Astrocyte of the cerebellum (primary cell): ENCODE measurements around the gene CREB1.
"Not testable (repeated sequence)": the region's sequence is repeated elsewhere in the genome, so short reads cannot be mapped to it uniquely, and the experiment has no call there.

Experiments used
- DNase-seq: peaks from one replicate; pipeline ENCODE4 v3.0.0-alpha.2; 2011; ENCODE audit warnings: low read depth
- H3K4me3 ChIP-seq: 2 replicates; pipeline ENCODE4 v1.5.1; 2011; ENCODE audit warnings: mild to moderate bottlenecking, low read depth, low read length, moderate library complexity
- in situ Hi-C: cut with HindIII; loops from 2 replicates; pipeline ENCODE4 v1.10.0; 2017; ENCODE audit warnings: low sequenced_read_pairs
- TF ChIP-seq, protein P1 (sequence below): IDR thresholded peaks from 2 replicates; pipeline ENCODE4 v1.5.1; 2012; ENCODE audit warnings: low read length, low read depth, moderate library complexity, mild to moderate bottlenecking; ENCODE audit errors: missing control alignments

Gene CREB1

DNA sequence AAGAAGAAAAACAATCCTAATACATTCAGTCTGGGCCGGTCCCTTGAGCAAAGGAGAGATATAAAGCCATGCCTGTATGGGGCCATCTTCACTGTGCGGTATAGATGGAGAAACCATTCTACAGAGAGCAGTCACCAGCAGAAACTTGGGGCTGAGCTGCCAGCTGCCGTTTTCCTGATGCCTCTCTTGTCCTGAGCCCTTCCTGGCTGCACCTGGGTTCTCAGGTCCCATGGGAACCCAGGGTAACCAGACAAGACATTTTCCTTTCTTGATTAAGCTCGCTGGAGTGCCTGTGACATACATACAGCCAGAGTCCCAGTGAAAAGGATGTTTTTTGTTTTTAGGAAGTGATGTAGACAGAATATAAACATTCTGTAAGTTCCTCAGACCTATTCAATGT lies 100.7 kb downstream of the CREB1 start:
- in situ Hi-C loops: no loop called here
- no peak for DNase-seq
- TF ChIP-seq, protein P1, sequence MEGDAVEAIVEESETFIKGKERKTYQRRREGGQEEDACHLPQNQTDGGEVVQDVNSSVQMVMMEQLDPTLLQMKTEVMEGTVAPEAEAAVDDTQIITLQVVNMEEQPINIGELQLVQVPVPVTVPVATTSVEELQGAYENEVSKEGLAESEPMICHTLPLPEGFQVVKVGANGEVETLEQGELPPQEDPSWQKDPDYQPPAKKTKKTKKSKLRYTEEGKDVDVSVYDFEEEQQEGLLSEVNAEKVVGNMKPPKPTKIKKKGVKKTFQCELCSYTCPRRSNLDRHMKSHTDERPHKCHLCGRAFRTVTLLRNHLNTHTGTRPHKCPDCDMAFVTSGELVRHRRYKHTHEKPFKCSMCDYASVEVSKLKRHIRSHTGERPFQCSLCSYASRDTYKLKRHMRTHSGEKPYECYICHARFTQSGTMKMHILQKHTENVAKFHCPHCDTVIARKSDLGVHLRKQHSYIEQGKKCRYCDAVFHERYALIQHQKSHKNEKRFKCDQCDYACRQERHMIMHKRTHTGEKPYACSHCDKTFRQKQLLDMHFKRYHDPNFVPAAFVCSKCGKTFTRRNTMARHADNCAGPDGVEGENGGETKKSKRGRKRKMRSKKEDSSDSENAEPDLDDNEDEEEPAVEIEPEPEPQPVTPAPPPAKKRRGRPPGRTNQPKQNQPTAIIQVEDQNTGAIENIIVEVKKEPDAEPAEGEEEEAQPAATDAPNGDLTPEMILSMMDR: no peak

DNA sequence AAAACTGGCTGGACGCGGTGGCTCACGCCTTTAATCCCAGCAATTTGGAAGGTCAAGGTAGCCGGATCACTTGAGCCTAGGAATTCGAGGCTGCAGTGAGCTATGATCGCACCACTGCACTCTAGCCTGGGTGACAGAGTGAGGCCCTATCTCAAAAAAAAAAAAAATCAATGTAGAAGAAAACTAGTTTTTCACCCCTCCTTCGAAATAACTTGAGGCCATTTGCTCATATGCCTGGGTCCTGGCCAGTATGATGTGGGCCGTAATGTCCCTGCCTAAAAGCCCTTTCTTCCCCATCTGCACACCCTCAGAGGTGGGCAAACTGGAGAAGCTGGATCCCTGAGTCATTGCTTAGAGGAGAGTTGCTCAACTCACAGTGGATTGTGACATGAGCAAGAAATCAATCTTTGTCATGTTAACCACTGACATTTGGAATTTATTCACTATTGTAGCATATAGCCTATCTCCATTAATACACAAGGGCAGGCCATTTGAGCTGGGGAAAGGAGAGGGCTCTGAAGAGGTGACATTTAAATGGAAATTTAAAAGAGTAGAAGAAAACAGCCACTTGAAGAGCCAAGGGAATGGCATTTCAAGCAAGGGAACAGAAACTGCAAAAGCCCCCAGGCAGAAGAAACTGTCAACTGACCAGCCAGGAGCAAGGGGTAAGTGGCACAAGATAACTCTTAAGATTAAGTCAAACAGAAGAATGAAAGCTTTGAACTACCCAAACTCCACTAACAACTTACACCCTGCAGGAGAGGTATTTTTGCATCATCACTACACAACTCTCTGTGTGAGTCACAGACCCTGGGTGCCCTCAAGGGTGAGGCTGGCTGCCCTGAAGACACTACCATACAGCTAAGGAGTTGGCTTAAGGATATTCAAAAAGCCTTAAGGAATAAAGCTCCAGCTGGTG lies 103.1 kb downstream of the CREB1 start:
- no peak for DNase-seq
- TF ChIP-seq, protein P1: no peak
- in situ Hi-C loops: no loop called here
- H3K4me3 ChIP-seq: no peak overlapping the region

More for the DNA sequence above, 100.7 kb downstream of the CREB1 start:
- H3K4me3 ChIP-seq: no peak overlapping the region

DNA sequence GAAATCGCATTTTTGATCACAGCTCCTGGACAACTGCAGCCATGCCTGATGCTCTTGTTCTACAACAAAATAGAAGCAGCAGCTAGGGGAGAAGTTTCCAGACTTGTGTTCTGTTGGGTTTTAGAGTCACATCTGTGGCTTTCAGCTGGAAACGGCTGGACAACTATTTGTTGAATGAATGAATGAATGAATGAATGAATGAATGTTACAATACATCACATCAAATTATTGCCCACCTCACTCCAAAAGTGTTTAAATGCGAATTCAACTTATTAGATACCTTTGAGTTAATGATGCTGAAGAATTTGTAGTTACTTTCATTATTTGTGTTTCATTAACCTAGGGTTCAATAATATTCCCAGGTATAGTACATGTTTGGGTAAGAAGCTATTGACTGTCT lies 103.9 kb downstream of the CREB1 start:
- no peak overlapping the region for H3K4me3 ChIP-seq
- TF ChIP-seq, protein P1: no peak
- no peak for DNase-seq
- in situ Hi-C loops: no loop called here

DNA sequence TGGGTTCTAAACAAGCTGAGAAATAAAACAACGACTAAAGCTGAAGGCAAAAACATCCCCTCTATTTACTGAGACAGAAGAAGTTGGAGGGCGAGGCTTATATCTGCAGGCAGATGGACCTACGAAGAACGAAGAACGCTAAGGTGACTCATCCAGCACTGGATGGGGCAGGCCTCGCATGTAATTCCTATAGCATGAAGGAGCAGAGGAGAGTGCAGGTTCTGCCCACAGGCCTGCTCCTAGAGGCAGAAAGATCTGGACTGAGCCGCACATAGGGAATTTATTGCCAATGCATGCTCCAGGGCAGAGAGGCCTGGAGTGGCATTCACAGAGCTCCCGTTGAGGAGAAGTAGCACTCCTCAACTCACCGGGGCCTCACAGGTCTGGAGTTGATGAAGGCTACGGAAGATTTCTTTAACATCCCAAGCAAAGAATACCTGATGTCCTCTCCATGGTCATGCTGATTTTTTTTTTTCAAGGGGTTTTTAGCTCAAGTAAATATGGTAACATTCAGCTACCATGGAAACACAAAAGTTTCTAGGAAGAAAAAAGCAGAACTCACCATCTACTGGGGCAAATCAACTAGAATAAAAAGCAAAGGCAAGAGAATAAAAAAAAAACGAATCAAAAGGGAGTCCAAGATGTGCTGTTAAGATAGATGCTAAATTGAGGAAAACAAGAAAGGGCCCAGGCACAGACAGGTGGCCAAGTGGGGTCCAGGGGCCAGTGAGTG lies 105.9 kb downstream of the CREB1 start:
- DNase-seq: no peak
- in situ Hi-C loops: no loop called here
- no peak overlapping the region for H3K4me3 ChIP-seq
- TF ChIP-seq, protein P1: no peak

DNA sequence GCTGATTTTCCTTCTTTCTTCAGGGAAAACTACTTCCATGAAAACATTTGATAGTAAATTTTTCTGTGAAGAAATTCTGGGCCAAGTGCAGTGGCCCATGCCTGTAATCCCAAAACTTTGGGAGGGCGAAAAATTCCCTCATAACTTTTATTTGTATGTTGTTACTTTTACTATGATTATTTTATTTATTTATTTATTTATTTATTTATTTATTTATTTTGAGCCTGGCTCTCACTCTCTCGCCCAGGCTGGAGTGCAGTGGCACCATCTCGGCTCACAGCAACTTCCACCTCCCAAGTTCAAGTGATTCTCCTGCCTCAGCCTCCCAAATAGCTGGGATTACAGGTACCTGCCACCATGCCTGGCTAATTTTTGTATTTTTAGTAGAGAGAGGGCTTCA lies 109.5 kb downstream of the CREB1 start:
- H3K4me3 ChIP-seq, DNase-seq, in situ Hi-C loops: not testable (repeated sequence)

DNA sequence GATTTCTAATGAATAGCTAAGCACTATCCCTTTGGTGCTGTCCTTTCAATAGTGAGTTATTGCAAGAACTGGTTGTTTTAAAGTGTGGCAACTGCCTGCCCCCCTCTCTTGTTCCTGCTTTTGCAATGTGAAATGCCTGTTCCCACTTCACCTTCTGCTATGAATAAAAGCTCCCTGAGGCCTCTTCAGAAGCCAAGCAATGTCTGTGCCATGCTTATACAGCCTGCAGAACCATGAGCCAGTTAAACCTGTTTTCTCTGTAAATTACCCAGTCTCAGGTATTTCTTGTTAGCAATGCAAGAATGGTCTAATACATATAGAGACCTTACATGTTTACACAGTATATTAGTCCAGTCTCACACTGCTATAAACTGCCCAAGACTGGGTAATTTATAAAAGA lies 110.4 kb downstream of the CREB1 start:
- in situ Hi-C loops: no loop called here
- DNase-seq: no peak
- H3K4me3 ChIP-seq: no peak overlapping the region
- TF ChIP-seq, protein P1: no peak

DNA sequence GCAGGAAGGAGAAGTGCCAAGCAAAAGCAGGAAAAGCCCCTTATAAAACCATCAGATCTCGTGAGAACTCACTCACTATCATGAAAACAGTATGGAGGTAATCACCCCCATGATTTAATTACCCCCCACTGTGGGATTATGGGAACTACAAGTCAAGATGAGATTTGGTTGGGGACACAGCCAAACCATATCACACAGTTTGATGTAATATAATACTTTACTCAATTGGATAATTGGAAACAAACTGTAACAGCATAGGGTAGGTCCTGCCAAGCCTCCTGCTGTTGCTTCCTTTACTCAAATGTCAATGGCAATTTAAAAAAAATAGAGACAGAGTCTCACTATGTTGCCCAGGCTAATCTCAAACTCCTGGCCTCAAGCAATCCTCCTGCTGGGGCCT lies 110.9 kb downstream of the CREB1 start:
- TF ChIP-seq, protein P1: no peak
- in situ Hi-C loops: no loop called here
- H3K4me3 ChIP-seq: no peak overlapping the region
- DNase-seq: no peak
